ENCODE data around the gene LUC7L. TPM values are rescaled to one million over a fixed set of nuclear protein-coding genes. Genes with fewer than 3 reads are reported as not detected.
"Not testable (repeated sequence)": the region's sequence is repeated elsewhere in the genome, so short reads cannot be mapped to it uniquely, and the experiment has no call there.

The LUC7L gene
- total RNA-seq, 2 experiments from 2014 or later, result 61.9 to 65.3 TPM

DNA sequence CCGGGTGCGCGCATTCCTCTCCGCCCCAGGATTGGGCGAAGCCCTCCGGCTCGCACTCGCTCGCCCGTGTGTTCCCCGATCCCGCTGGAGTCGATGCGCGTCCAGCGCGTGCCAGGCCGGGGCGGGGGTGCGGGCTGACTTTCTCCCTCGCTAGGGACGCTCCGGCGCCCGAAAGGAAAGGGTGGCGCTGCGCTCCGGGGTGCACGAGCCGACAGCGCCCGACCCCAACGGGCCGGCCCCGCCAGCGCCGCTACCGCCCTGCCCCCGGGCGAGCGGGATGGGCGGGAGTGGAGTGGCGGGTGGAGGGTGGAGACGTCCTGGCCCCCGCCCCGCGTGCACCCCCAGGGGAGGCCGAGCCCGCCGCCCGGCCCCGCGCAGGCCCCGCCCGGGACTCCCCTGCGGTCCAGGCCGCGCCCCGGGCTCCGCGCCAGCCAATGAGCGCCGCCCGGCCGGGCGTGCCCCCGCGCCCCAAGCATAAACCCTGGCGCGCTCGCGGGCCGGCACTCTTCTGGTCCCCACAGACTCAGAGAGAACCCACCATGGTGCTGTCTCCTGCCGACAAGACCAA, 56.8 kb downstream of the LUC7L start, which contains the start of gene HBA2:
Gene HBA2, plus strand, starts transcription at position 503 of the 568 bp plus-strand sequence. Its CDS starts 37 bp downstream, at position 540.
- not testable (repeated sequence) for H3K36me3 Mint-ChIP-seq, H3K27ac Mint-ChIP-seq, H3K9me3 Mint-ChIP-seq, DNase-seq, H3K4me3 Mint-ChIP-seq
- Mint-ChIP-seq H3K4me1 (peaks cover 11% of the 10 kb centered on the region), H3K27me3 (peaks cover 72% of the 10 kb centered on the region)

- Mint-ChIP-seq H3K9me3 (no peaks in the 10 kb centered on the region), H3K27ac (no peak overlapping the region), H3K4me3 (no peak overlapping the region), H3K36me3 (no peaks in the 10 kb centered on the region), H3K4me1 (peaks cover 10% of the 10 kb centered on the region), H3K27me3 (peaks cover 84% of the 10 kb centered on the region)
- no peak for DNase-seq
These were observed 58.5 kb downstream of the LUC7L start for GRCh38 chr16:170788-171187.

DNA sequence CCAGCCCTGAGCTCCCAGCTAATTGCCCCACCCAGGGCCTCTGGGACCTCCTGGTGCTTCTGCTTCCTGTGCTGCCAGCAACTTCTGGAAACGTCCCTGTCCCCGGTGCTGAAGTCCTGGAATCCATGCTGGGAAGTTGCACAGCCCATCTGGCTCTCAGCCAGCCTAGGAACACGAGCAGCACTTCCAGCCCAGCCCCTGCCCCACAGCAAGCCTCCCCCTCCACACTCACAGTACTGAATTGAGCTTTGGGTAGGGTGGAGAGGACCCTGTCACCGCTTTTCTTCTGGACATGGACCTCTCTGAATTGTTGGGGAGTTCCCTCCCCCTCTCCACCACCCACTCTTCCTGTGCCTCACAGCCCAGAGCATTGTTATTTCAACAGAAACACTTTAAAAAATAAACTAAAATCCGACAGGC, 59.2 kb downstream of the LUC7L start:
- not testable (repeated sequence) for H3K36me3 Mint-ChIP-seq, H3K27ac Mint-ChIP-seq, H3K4me3 Mint-ChIP-seq, DNase-seq, H3K9me3 Mint-ChIP-seq, H3K4me1 Mint-ChIP-seq
- H3K27me3 Mint-ChIP-seq, result peaks cover 85% of the 10 kb centered on the region

GRCh38 chr16:169014-169413, 60.2 kb downstream of the LUC7L start:
- Mint-ChIP-seq H3K4me1 (peaks cover 6% of the 10 kb centered on the region), H3K9me3 (no peaks in the 10 kb centered on the region), H3K4me3 (no peak overlapping the region), H3K27ac (no peak overlapping the region), H3K36me3 (no peaks in the 10 kb centered on the region), H3K27me3 (peaks cover 76% of the 10 kb centered on the region)
- DNase-seq, result no peak

DNA sequence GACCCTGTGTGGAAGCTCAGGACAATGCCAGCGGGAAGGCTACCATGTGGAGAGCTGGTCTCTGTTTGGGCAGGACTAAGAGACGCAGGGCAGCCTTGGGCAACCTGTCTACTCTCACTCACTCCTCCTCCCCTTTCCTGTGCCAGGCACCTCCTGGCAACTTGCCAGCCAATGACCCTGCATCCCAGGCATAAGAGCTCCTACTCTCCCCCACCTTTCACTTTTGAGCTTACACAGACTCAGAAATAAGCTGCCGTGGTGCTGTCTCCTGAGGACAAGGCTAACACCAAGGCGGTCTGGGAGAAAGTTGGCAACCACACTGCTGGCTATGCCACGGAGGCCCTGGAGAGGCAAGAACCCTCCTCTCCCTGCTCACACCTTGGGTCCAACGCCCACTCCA, 60.8 kb downstream of the LUC7L start:
- Mint-ChIP-seq H3K4me3 (no peak overlapping the region), H3K36me3 (no peaks in the 10 kb centered on the region), H3K9me3 (no peaks in the 10 kb centered on the region), H3K27ac (no peak overlapping the region), H3K4me1 (peaks cover 4% of the 10 kb centered on the region), H3K27me3 (peaks cover 74% of the 10 kb centered on the region)
- no peak for DNase-seq

DNA sequence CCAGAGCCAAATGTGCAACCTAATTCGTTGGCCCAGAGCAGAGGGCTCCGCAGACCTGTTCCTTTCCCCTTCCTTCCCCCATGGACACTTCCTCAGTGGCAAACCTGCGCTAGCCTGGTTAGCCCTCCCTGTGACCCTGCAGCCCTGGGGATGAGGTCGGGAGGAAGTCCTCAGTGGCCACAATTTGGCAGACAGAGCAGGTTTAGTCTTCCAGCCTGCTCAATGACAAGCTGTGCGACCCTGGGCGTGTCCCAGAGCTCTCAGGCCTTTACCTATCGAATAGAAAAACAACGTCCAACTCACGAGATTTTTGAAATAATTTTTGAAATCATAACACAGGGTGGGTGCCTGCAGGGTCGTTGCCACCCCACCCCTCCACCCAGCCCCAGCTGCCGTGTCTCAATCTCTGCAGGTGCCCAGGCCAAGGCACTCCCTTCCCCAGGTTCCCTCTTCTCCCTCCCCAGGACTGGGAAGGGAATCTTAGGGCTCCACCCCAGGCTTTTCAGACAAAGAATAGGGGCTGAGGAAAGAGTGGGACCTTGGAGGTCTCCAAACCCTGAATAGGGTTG, 62.0 kb downstream of the LUC7L start:
- peaks cover 75% of the 10 kb centered on the region for H3K27me3 Mint-ChIP-seq
- DNase-seq, result no peak
- no peak overlapping the region for H3K4me3 Mint-ChIP-seq
- no peaks in the 10 kb centered on the region for H3K36me3 Mint-ChIP-seq
- no peak overlapping the region for H3K27ac Mint-ChIP-seq
- peaks cover 4% of the 10 kb centered on the region for H3K4me1 Mint-ChIP-seq
- no peaks in the 10 kb centered on the region for H3K9me3 Mint-ChIP-seq

DNA sequence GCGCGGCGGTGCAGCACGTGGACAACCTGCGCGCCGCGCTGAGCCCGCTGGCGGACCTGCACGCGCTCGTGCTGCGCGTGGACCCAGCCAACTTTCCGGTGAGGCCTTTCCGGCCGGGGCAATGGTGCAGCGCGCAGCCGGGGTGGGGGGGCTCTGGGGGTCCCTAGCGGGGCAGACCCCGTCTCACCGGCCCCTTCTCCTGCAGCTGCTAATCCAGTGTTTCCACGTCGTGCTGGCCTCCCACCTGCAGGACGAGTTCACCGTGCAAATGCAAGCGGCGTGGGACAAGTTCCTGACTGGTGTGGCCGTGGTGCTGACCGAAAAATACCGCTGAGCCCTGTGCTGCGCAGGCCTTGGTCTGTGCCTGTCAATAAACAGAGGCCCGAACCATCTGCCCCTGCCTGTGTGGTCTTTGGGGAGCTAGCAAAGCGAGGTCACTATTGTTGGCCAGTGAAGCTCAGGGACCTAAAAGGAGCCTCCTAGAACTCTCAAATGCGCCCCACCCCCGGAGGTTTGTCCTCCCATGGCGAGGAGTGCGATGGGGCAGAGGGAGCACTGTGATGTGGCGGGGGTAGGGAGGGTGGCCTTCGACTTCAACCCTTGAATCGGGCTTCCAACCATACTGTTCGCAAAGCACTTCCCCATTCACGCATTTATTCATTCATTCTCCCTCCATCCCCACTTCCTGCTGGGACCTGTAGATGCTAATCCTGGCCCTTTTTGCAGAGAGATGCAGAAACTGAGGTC, 62.7 kb downstream of the LUC7L start:
- H3K27ac Mint-ChIP-seq, result no peak overlapping the region
- no peaks in the 10 kb centered on the region for H3K9me3 Mint-ChIP-seq
- no peak for DNase-seq
- H3K4me3 Mint-ChIP-seq, result no peak overlapping the region
- H3K4me1 Mint-ChIP-seq, result peaks cover 4% of the 10 kb centered on the region
- peaks cover 74% of the 10 kb centered on the region for H3K27me3 Mint-ChIP-seq
- no peaks in the 10 kb centered on the region for H3K36me3 Mint-ChIP-seq

- H3K27me3 Mint-ChIP-seq, result peaks cover 73% of the 10 kb centered on the region
- no peak within 1 kb of the TSS for H3K27ac Mint-ChIP-seq
- DNase-seq, result peak; percentile 19
- peaks cover 4% of the 10 kb centered on the region for H3K4me1 Mint-ChIP-seq
- H3K36me3 Mint-ChIP-seq, result no peaks in the 10 kb centered on the region
- H3K4me3 Mint-ChIP-seq, result peak within 1 kb of the TSS; percentile 32
- no peaks in the 10 kb centered on the region for H3K9me3 Mint-ChIP-seq
These were observed 63.5 kb downstream of the LUC7L start, which contains the start of gene HBM for GRCh38 chr16:165539-166374. Gene HBM, plus strand, starts transcription at chr16:165978. Its CDS starts 20 bp downstream, at chr16:165998.

- Mint-ChIP-seq H3K4me1 (no peaks in the 10 kb centered on the region), H3K36me3 (no peaks in the 10 kb centered on the region), H3K4me3 (no peak overlapping the region), H3K9me3 (no peaks in the 10 kb centered on the region), H3K27ac (no peak overlapping the region), H3K27me3 (peaks cover 65% of the 10 kb centered on the region)
- DNase-seq, result no peak
These were observed 64.3 kb downstream of the LUC7L start for GRCh38 chr16:164827-165538.

- DNase-seq, H3K9me3 Mint-ChIP-seq, H3K4me1 Mint-ChIP-seq, H3K36me3 Mint-ChIP-seq, H3K4me3 Mint-ChIP-seq, H3K27ac Mint-ChIP-seq: not testable (repeated sequence)
- H3K27me3 Mint-ChIP-seq, result peaks cover 63% of the 10 kb centered on the region
These were observed 65.0 kb downstream of the LUC7L start for GRCh38 chr16:164134-164823.

DNA sequence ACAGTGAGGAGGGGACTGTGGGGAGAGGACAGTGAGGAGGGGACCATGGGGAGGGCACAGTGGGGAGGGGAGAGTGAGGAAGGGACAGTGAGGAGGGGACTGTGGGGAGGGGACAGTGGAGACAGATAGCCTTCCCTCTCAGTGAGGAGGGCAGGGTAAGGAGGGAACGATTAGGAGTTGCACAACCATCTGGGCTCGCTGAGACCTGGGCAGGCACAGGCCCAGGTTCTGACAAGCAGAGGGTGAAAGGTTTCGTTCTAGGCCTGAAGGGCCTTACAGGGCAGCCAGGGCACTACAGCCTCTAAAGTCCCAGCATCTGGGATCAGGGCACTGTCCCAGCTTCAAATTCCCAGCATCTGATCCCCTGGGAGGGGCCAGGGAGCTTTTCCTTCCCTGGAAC, 65.6 kb downstream of the LUC7L start:
- peaks cover 62% of the 10 kb centered on the region for H3K27me3 Mint-ChIP-seq
- H3K4me1 Mint-ChIP-seq, H3K9me3 Mint-ChIP-seq, H3K27ac Mint-ChIP-seq, DNase-seq, H3K36me3 Mint-ChIP-seq, H3K4me3 Mint-ChIP-seq: not testable (repeated sequence)

DNA sequence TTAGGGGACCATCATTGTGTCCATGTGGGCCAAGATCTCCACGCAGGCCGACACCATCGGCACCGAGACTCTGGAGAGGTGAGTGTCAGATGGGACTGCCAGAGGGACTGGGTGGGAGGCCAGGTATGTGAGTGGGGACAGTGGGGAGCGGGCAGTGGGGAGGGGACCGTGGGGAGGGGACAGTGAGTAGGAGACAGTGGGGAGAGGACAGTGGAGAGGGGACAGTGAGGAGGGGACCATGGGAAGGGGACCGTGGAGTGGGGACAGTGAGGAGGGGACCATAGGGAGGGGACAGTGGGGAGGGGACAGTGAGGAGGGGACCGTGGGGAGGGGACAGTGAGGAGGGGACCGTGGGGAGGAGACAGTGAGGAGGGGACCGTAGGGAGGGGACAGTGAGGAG, 66.1 kb downstream of the LUC7L start:
- H3K27me3 Mint-ChIP-seq, result peaks cover 60% of the 10 kb centered on the region
- not testable (repeated sequence) for H3K9me3 Mint-ChIP-seq, H3K4me3 Mint-ChIP-seq, H3K27ac Mint-ChIP-seq, H3K36me3 Mint-ChIP-seq, DNase-seq, H3K4me1 Mint-ChIP-seq

GRCh38 chr16:162271-162991, 66.8 kb downstream of the LUC7L start:
- H3K9me3 Mint-ChIP-seq, result no peaks in the 10 kb centered on the region

More at GRCh38 chr16:162271-162991, 66.8 kb downstream of the LUC7L start:
- H3K36me3 Mint-ChIP-seq, result no peaks in the 10 kb centered on the region
- no peak overlapping the region for H3K4me3 Mint-ChIP-seq
- H3K27ac Mint-ChIP-seq, result no peak overlapping the region
- H3K4me1 Mint-ChIP-seq, result no peaks in the 10 kb centered on the region
- no peak for DNase-seq
- H3K27me3 Mint-ChIP-seq, result peaks cover 59% of the 10 kb centered on the region
